IMR-90 (cell line): Measurements from ENCODE around the gene MLH1. TPM values are rescaled to one million over a fixed set of nuclear protein-coding genes. Genes with fewer than 3 reads are reported as not detected.

ENCODE experiments used
- ATAC-seq: fragments of 200-7000 bp; cut with Tn5 transposase; 2 replicates; pipeline ENCODE4 v1.9.1; 2020; ENCODE audit warnings: low read depth, mild to moderate bottlenecking, moderate library complexity
- BruUV-seq: library from RNA; stranded (reverse); fragments of 400-500 nt; replicated peaks from 2 replicates; lab custom pipeline; 2021; lab: Mats Ljungman, UMichigan
- CTCF ChIA-PET: fragments of 300-600 bp; formaldehyde crosslinking; extraction: SDS; loops from one replicate; lab custom pipeline; 2021; ENCODE audit warnings: antibody characterized with exemption; lab: Yijun Ruan, JAX
- POLR2A ChIA-PET: fragments of 300-600 bp; sonication (Branson Sonifier 250); formaldehyde crosslinking; loops from one replicate; lab custom pipeline; 2022; ENCODE audit warnings: antibody characterized with exemption; ENCODE audit not compliant: unreplicated experiment; lab: Charles Lee
- DNase-seq: peaks from one replicate; pipeline ENCODE4 v3.0.0; 2013
- H2AFZ ChIP-seq: replicated peaks from 2 replicates; pipeline ENCODE3; 2013; ENCODE audit warnings: low read length, mild to moderate bottlenecking; ENCODE audit not compliant: poor library complexity
- H2AK5ac ChIP-seq: 2 replicates; pipeline ENCODE4 v1.6.1; 2013; ENCODE audit warnings: low read depth, low read length, inconsistent platforms
- H2AK9ac ChIP-seq: replicated peaks from 2 replicates; pipeline ENCODE3; 2013; ENCODE audit warnings: mild to moderate bottlenecking, low read depth, low read length, moderate library complexity; ENCODE audit not compliant: poor library complexity
- H2BK120ac ChIP-seq: 2 replicates; pipeline ENCODE4 v1.6.1; 2013; ENCODE audit warnings: low read depth, low read length, inconsistent platforms
- H2BK15ac ChIP-seq: 3 replicates; pipeline ENCODE4 v1.6.1; 2013; ENCODE audit warnings: low read depth, low read length, inconsistent platforms
- H2BK20ac ChIP-seq: 2 replicates; pipeline ENCODE4 v1.6.1; 2013; ENCODE audit warnings: low read depth, mild to moderate bottlenecking, inconsistent platforms, low read length, moderate library complexity
- H2BK5ac ChIP-seq: 2 replicates; pipeline ENCODE4 v1.6.1; 2013; ENCODE audit warnings: mild to moderate bottlenecking, low read depth, low read length, inconsistent platforms; ENCODE audit not compliant: poor library complexity, severe bottlenecking
- H3K14ac ChIP-seq: replicated peaks from 2 replicates; pipeline ENCODE4 v1.6.1; 2013; ENCODE audit warnings: low read depth, low read length, inconsistent platforms
- H3K18ac ChIP-seq: 2 replicates; pipeline ENCODE4 v1.6.1; 2013; ENCODE audit warnings: low read depth, low read length, control low read depth
- H3K23ac ChIP-seq: 2 replicates; pipeline ENCODE4 v1.6.1; 2013; ENCODE audit warnings: low read depth, low read length, inconsistent platforms
- H3K27ac ChIP-seq: 2 replicates; pipeline ENCODE4 v1.5.1; 2013; ENCODE audit warnings: mild to moderate bottlenecking, control low read depth, low read length; ENCODE audit not compliant: insufficient read depth
- H3K27me3 ChIP-seq: 2 replicates; pipeline ENCODE4 v1.6.1; 2013; ENCODE audit warnings: low read length; ENCODE audit not compliant: control insufficient read depth, insufficient read depth
- H3K36me3 ChIP-seq: 2 replicates; pipeline ENCODE4 v1.6.1; 2013; ENCODE audit warnings: low read length, mixed read lengths; ENCODE audit not compliant: control insufficient read depth, insufficient read depth
- H3K4ac ChIP-seq: 2 replicates; pipeline ENCODE4 v1.6.1; 2013; ENCODE audit warnings: low read depth, low read length, inconsistent platforms
- H3K4me1 ChIP-seq: 2 replicates; pipeline ENCODE4 v1.6.1; 2013; ENCODE audit warnings: low read length, mixed read lengths; ENCODE audit not compliant: control insufficient read depth, insufficient read depth
- H3K4me2 ChIP-seq: 2 replicates; pipeline ENCODE4 v1.6.1; 2013; ENCODE audit warnings: low read depth, mild to moderate bottlenecking, control low read depth, low read length, moderate library complexity
- H3K4me3 ChIP-seq: 2 replicates; pipeline ENCODE4 v1.5.1; 2013; ENCODE audit warnings: low read depth, mild to moderate bottlenecking, control low read depth, low read length, moderate library complexity; ENCODE audit not compliant: insufficient read depth
- H3K56ac ChIP-seq: 2 replicates; pipeline ENCODE4 v1.6.1; 2013; ENCODE audit warnings: low read length, inconsistent platforms; ENCODE audit not compliant: insufficient read depth; ENCODE audit errors: extremely low read depth
- H3K79me1 ChIP-seq, 2 experiments: 2 replicates each; pipeline ENCODE4 v1.6.1; 2013; ENCODE audit warnings: low read length in 2 of 2, inconsistent platforms in 1 of 2, low read depth in 1 of 2
- H3K9ac ChIP-seq: 2 replicates; pipeline ENCODE4 v1.6.1; 2013; ENCODE audit warnings: low read depth, low read length, control low read depth
- H3K9me1 ChIP-seq: 2 replicates; pipeline ENCODE4 v1.6.1; 2013; ENCODE audit warnings: low read length, inconsistent platforms; ENCODE audit not compliant: insufficient read depth
- H3K9me3 ChIP-seq: 2 replicates; pipeline ENCODE4 v1.6.1; 2013; ENCODE audit warnings: low read length; ENCODE audit not compliant: control insufficient read depth, insufficient read depth
- H4K20me1 ChIP-seq: 2 replicates; pipeline ENCODE4 v1.6.1; 2013; ENCODE audit warnings: low read length, inconsistent platforms; ENCODE audit not compliant: insufficient read depth
- H4K5ac ChIP-seq: 2 replicates; pipeline ENCODE4 v1.6.1; 2013; ENCODE audit warnings: mild to moderate bottlenecking, low read depth, low read length, control low read depth
- H4K8ac ChIP-seq, 2 experiments: 2 replicates each; pipeline ENCODE4 v1.6.1; 2013; ENCODE audit warnings: low read depth in 2 of 2, low read length in 2 of 2, control low read depth in 1 of 2, inconsistent platforms in 1 of 2
- H4K91ac ChIP-seq: 2 replicates; pipeline ENCODE4 v1.6.1; 2013; ENCODE audit warnings: low read depth, low read length, inconsistent platforms; ENCODE audit not compliant: insufficient read depth
- BHLHE40 ChIP-seq: fragments of 150-350 bp; IDR thresholded peaks from 2 replicates; pipeline ENCODE4 v1.6.1; 2016; ENCODE audit warnings: mild to moderate bottlenecking, low read depth, low read length
- CEBPB ChIP-seq: IDR thresholded peaks from 2 replicates; pipeline ENCODE4 v1.6.1; 2012; ENCODE audit warnings: low read depth, low read length, improper control_type of control experiment
- CHD1 ChIP-seq: IDR thresholded peaks from 2 replicates; pipeline ENCODE4 v1.6.1; 2012; ENCODE audit warnings: low read depth, low read length, improper control_type of control experiment
- CTCF ChIP-seq: conservative IDR thresholded peaks from 2 replicates; pipeline ENCODE4 v1.5.1; 2012; ENCODE audit warnings: mild to moderate bottlenecking, low read depth, low read length, improper control_type of control experiment
- ELK1 ChIP-seq: fragments of 150-350 bp; IDR thresholded peaks from 2 replicates; pipeline ENCODE4 v1.6.1; 2016; ENCODE audit warnings: low read depth, mild to moderate bottlenecking, low read length, moderate library complexity, borderline replicate concordance
- FOS ChIP-seq: fragments of 150-350 bp; IDR thresholded peaks from 2 replicates; pipeline ENCODE4 v1.6.1; 2016; ENCODE audit warnings: low read depth, low read length
- MAFK ChIP-seq: IDR thresholded peaks from 2 replicates; pipeline ENCODE4 v1.6.1; 2012; ENCODE audit warnings: low read depth, low read length, improper control_type of control experiment
- MAZ ChIP-seq: IDR thresholded peaks from 2 replicates; pipeline ENCODE4 v1.6.1; 2012; ENCODE audit warnings: low read depth, mild to moderate bottlenecking, low read length, improper control_type of control experiment, moderate library complexity, borderline replicate concordance
- MXI1 ChIP-seq: IDR thresholded peaks from 2 replicates; pipeline ENCODE4 v1.6.1; 2012; ENCODE audit warnings: low read depth, mild to moderate bottlenecking, low read length, moderate library complexity, borderline replicate concordance
- NFE2L2 ChIP-seq: fragments of 150-350 bp; IDR thresholded peaks from 2 replicates; pipeline ENCODE4 v1.6.1; 2016; ENCODE audit warnings: low read depth, mild to moderate bottlenecking, low read length
- POLR2A ChIP-seq: IDR thresholded peaks from 2 replicates; pipeline ENCODE4 v1.6.1; 2012; ENCODE audit warnings: mild to moderate bottlenecking, low read depth, low read length
- RAD21 ChIP-seq: IDR thresholded peaks from 2 replicates; pipeline ENCODE4 v1.6.1; 2012; ENCODE audit warnings: low read length, improper control_type of control experiment
- RCOR1 ChIP-seq: IDR thresholded peaks from 2 replicates; pipeline ENCODE4 v1.6.1; 2012; ENCODE audit warnings: mild to moderate bottlenecking, low read length, improper control_type of control experiment; ENCODE audit not compliant: insufficient replicate concordance
- RFX5 ChIP-seq: IDR thresholded peaks from 2 replicates; pipeline ENCODE4 v1.8.0; 2012; ENCODE audit warnings: low read depth, mild to moderate bottlenecking, low read length, moderate library complexity
- SMC3 ChIP-seq: fragments of 150-350 bp; IDR thresholded peaks from 2 replicates; pipeline ENCODE4 v1.6.1; 2016; ENCODE audit warnings: low read depth, mild to moderate bottlenecking, antibody characterized with exemption, low read length, moderate library complexity
- USF2 ChIP-seq: fragments of 150-350 bp; IDR thresholded peaks from 2 replicates; pipeline ENCODE4 v1.6.1; 2017; ENCODE audit warnings: mild to moderate bottlenecking, antibody characterized with exemption, low read length, low read depth
- WGBS, 2 experiments: methylation state at CpG; one replicate each; pipeline versions ENCODE4 v1.1.5 to v1.1.7; 2013; ENCODE audit warnings: missing lambda C conversion rate in 2 of 2; ENCODE audit not compliant: insufficient read length in 1 of 2; ENCODE audit errors: extremely low coverage in 2 of 2; 5-methylcytosine and 5-hydroxymethylcytosine counted together
- dilution Hi-C: fragments of 300-500 bp; cut with HindIII; formaldehyde crosslinking; loops from one replicate; pipeline ENCODE4 v1.14.3; 2018; ENCODE audit warnings: low sequenced_read_pairs; ENCODE audit not compliant: unreplicated experiment
- in situ Hi-C: fragments of 300-500 bp; cut with MboI; formaldehyde crosslinking; loops from 3 replicates; pipeline ENCODE4 v1.14.3; 2019; ENCODE audit warnings: low sequenced_read_pairs, inconsistent platforms, mixed read lengths
- intact Hi-C: fragments of 100-400 bp; cut with micrococcal nuclease; formaldehyde crosslinking; loops from 2 replicates; pipeline ENCODE4 v1.10.0; 2022
- polyA plus RNA-seq, 3 experiments: library from polyadenylated mRNA; depleted of rRNA; stranded (reverse); fragments of >200 nt; gene quantifications; 2 replicates each; pipeline ENCODE4 v1.2.3, GENCODE V29; 2012; ENCODE audit warnings: low replicate concordance in 1 of 3
- total RNA-seq: library from RNA; depleted of rRNA; stranded (reverse); fragments of >200 nt; gene quantifications from 2 replicates; pipeline ENCODE4 v1.2.3, GENCODE V29; 2012

The MLH1 gene
- total and polyA plus RNA-seq, 2 of the 4 experiments (the other 2 are of a cell fraction) = 30.2 to 54.1 TPM

- no peak overlapping the region for H3K56ac ChIP-seq
- no TSS peak for BruUV-seq
- no peak overlapping the region for H2BK20ac ChIP-seq
- H3K27me3 ChIP-seq = no peaks in the 10 kb centered on the region
- no peak overlapping the region for H2BK120ac ChIP-seq
- ATAC-seq (no peak), DNase-seq (no peak)
- H3K9me1 ChIP-seq = peaks cover 2% of the 10 kb centered on the region; the same call in 1 of the 2 replicates
- intact Hi-C loops = no loop called here
- H4K20me1 ChIP-seq = no peaks in the 10 kb centered on the region; the same call in 1 of the 2 replicates
- H3K23ac ChIP-seq = no peak overlapping the region
- no peak overlapping the region for H3K4me3 ChIP-seq
- peaks cover 26 to 42% of the 10 kb centered on the region in 2 experiments for H3K79me1 ChIP-seq
- no peak overlapping the region for H2AK5ac ChIP-seq
- H3K27ac ChIP-seq = no peak overlapping the region
- H3K9ac ChIP-seq = no peak overlapping the region
- in situ Hi-C loops = no loop called here
- H4K91ac ChIP-seq = no peak overlapping the region
- no peak for TF ChIP-seq CTCF
- TF ChIP-seq CEBPB = no peak
- TF ChIP-seq MXI1 = no peak
- TF ChIP-seq SMC3 = no peak
- no peak for TF ChIP-seq USF2
- TF ChIP-seq RAD21 = no peak
- no peak for TF ChIP-seq NFE2L2
- TF ChIP-seq MAZ = no peak
- TF ChIP-seq CHD1 = no peak
- no peak for TF ChIP-seq ELK1
- no peak for TF ChIP-seq POLR2A
- TF ChIP-seq FOS = no peak
- no peak for TF ChIP-seq RCOR1
- TF ChIP-seq RFX5 = no peak
- no peak for TF ChIP-seq BHLHE40
- TF ChIP-seq MAFK = no peak
- H2BK15ac ChIP-seq = no peak overlapping the region
- dilution Hi-C loops = no loop called here
- ChIA-PET POLR2A (no interaction called here), CTCF (no interaction called here)
- no peak overlapping the region for H3K4me2 ChIP-seq
- no CpG with 5 or more reads among the region's 2 CpGs for WGBS, 2 experiments
- peaks cover 11% of the 10 kb centered on the region for H3K36me3 ChIP-seq
- no peak overlapping the region for H3K14ac ChIP-seq
- H3K18ac ChIP-seq = no peak overlapping the region
- no peaks in the 10 kb centered on the region for H3K4me1 ChIP-seq
- H3K9me3 ChIP-seq = no peaks in the 10 kb centered on the region
- H2AK9ac ChIP-seq = no peak overlapping the region
- no peak overlapping the region for H2BK5ac ChIP-seq
- no peak overlapping the region for H3K4ac ChIP-seq
- H4K8ac ChIP-seq = no peak overlapping the region
- no peak overlapping the region for H2AFZ ChIP-seq
- no peak overlapping the region for H4K5ac ChIP-seq
Observed at GRCh38 chr3:37087870-37088269, 94.6 kb downstream of the MLH1 start.
